ENCODE results near the gene PTCH1. TPM values are rescaled to one million over a fixed set of nuclear protein-coding genes. Genes with fewer than 3 reads are reported as not detected.

Gene PTCH1
- total RNA-seq, 3 donors from 2014 or later, result 6.6 to 9.9 (median 6.6) TPM

DNA sequence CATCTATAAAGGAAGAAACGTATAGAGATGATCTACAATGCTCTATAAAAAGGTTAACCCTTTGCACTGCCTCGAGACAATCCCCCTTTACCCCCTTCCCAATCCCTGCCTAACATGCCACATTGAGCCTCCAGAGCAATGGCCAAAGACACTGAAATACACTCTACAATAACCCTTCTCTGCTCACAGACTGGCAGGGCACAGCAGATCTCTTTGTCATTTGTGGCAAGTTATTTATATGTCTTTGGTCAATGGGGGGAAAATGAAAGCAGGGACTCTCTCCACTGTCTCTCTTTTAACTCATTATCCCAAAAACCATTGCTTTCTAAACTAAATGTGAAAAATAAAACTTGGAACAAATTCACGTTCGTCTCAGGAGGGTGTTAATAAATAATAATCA, 51.7 kb downstream of the PTCH1 start:
- H3K4me1 ChIP-seq, result peaks cover 0 to 7% of the 10 kb centered on the region in 2 donors
- H3K27me3 ChIP-seq, result no peaks in the 10 kb centered on the region
- TF ChIP-seq POLR2AphosphoS5 (IDR thresholded peaks at IDR 0.05) (no peak), POLR2A (IDR thresholded peaks at IDR 0.05) (no peak)
- TF ChIP-seq, protein P1, sequence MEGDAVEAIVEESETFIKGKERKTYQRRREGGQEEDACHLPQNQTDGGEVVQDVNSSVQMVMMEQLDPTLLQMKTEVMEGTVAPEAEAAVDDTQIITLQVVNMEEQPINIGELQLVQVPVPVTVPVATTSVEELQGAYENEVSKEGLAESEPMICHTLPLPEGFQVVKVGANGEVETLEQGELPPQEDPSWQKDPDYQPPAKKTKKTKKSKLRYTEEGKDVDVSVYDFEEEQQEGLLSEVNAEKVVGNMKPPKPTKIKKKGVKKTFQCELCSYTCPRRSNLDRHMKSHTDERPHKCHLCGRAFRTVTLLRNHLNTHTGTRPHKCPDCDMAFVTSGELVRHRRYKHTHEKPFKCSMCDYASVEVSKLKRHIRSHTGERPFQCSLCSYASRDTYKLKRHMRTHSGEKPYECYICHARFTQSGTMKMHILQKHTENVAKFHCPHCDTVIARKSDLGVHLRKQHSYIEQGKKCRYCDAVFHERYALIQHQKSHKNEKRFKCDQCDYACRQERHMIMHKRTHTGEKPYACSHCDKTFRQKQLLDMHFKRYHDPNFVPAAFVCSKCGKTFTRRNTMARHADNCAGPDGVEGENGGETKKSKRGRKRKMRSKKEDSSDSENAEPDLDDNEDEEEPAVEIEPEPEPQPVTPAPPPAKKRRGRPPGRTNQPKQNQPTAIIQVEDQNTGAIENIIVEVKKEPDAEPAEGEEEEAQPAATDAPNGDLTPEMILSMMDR (IDR thresholded peaks at IDR 0.05), result no peak
- H3K4me3 ChIP-seq, result no peak overlapping the region
- H3K36me3 ChIP-seq, result peaks cover 5% of the 10 kb centered on the region
- no peak overlapping the region for H3K27ac ChIP-seq
- DNase-seq (ENCODE audit: low spot score in 2 of 2), result no peak
- intact Hi-C loops (cut with DNase I; ENCODE audit: low total_unique reads), result loop anchor here (10.0 kb wide), 1 partner anchor 1230 kb away; no protein-coding TSS in a partner anchor
- no peaks in the 10 kb centered on the region for H3K9me3 ChIP-seq

DNA sequence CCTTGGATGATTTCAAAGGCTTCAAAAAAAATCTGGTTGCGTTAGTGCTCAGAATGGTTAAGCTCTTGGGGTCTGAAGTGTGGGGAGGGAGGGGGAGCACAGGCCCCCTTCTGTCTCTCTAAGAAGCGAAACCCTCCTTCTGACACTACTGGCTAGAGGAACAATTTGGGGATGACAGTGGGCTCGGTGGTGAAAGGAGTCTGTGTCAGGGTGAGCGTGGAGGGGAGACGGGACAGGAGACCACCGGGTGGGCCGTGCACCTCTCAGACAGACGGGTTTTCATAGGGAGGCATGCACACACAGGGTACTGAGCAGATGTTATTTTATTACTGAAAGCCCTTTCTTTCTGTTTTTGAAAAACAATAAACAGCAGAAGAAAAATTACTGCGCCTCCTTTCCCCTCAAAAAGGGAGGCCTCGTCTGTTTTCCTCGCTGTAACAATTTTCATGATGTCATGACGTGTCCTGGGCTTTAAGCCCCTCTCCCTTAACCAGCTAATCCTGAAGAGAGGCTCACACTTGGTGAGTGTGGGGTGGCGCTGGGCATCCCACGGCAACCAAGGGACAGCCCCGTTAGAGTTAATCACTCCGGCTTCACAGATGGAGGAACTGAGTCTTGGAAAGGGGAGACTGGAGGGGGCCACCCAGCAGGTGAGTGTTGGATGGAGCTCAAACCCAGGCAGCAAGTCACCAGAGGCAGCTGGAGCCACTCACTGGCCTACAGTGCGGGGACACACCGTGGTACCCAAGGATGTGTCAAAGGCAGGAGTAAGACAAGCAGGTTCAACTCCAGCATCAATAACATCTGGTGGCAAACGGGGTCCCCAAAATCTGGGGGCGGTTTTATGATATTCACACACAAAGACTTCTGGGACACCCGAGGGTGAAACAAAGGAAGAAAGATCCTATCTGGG, 53.4 kb downstream of the PTCH1 start:
- intact Hi-C loops (cut with DNase I; ENCODE audit: low total_unique reads), result loop anchor here (5.0 to 10.0 kb wide), 2 partner anchors 1231 to 1796 kb away; no protein-coding TSS in a partner anchor
- Histone ChIP-seq H3K27ac (peak overlapping the region; percentile 25 to 46), H3K4me3 (peak overlapping the region; percentile 17 to 62 (median 32)), H3K4me1 (peaks cover 0 to 7% of the 10 kb centered on the region in 2 donors), H3K27me3 (no peaks in the 10 kb centered on the region), H3K36me3 (no peaks in the 10 kb centered on the region), H3K9me3 (no peaks in the 10 kb centered on the region)
- TF ChIP-seq POLR2AphosphoS5 (IDR thresholded peaks at IDR 0.05) (no peak), POLR2A (IDR thresholded peaks at IDR 0.05) (no peak)
- TF ChIP-seq, protein P1 (IDR thresholded peaks at IDR 0.05), result no peak
- DNase-seq (ENCODE audit: low spot score in 2 of 2), result no peak

DNA sequence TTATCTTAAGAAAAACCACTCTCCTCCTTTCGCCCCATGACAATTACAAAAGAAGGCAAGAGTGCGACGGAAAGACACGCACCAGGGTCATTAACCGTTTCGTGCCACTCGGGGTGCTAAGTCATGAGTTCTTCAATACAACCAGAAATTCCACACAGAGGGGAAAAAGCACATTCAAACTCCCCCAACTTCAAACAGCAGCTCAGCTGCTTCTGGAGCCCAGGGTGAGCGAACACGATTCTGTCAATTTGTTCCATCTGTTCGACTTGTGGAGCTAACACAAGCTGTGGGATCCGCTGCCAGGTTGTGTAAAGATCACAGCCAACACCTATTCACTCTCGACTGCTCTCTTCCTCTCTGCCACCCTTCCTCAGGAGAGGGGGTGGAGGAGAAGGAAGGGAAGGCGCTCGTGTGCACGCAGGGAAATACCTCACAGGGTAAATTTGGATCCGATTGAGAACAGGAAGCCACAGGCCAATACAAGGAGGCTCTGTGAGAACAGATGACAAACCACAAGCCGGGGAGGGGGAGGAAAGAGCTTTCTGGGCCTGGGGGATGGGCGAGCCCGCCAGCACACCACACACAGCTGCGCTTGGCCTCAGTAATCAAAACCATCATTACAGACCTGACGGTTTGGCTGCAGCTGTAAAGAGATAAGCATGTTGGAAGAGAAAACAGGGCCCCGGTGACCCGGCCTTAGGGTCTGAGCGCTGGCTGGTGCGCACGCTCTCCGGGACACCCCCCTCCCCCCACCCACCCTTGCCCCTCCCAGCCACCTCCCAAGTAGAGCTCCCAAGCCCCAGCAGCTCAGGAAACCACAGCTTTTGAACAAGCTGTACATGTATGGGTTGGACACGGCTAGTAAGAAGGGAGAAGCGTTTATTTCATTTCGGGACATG, 54.3 kb downstream of the PTCH1 start:
- Histone ChIP-seq H3K27ac (peak overlapping the region; percentile 25 to 46), H3K4me3 (peak overlapping the region; percentile 17 to 62 (median 32)), H3K4me1 (peaks cover 0 to 7% of the 10 kb centered on the region in 2 donors), H3K9me3 (no peaks in the 10 kb centered on the region), H3K36me3 (peaks cover 3% of the 10 kb centered on the region), H3K27me3 (no peaks in the 10 kb centered on the region)
- DNase-seq (ENCODE audit: low spot score in 2 of 2), result peak in 1 of 2 donors; percentile 61
- TF ChIP-seq POLR2AphosphoS5 (IDR thresholded peaks at IDR 0.05) (peak in 1 of 3 donors; percentile 17), POLR2A (IDR thresholded peaks at IDR 0.05) (no peak)
- intact Hi-C loops (cut with DNase I; ENCODE audit: low total_unique reads), result loop anchor here (5.0 to 10.0 kb wide), 2 partner anchors 1232 to 1795 kb away; no protein-coding TSS in a partner anchor

DNA sequence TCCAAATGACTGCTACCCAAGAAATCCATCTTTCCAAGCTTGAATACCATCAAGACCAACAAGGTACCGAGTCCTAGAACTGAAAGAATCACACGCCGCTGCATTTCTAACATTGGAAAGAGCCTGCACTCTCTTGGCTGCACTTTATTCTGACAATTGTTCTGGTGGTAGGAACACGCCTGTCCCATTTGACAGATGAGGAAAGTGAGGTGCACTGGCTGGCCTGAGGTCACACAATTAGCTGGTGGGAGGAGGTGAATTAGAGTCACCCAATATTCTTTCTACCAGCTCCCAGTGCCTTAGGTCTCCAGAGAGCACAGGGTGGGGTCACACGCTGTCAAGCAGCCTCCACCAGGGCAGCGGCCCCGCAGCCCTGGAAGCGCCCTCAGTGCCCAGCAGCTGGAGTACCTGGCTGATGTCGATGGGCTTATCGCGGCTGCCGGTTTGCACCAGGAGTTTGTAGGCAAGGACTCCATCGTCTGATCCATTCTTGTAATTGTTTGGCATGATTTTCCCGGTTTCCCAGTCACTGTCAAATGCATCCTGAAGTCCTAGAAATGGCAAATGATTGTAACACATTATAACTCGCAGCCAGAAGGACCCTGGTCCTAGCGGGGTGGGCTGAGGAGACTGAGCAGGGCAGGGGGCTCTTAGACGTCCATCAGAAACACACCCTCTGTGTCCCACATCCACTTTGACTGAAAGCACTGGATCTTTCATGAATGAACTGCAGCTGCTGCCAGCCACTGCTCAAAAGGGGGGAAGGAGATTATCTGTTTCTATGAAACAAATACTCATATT, 55.1 kb downstream of the PTCH1 start:
- H3K27ac ChIP-seq, result peak overlapping the region in 1 of 2 donors; percentile 46
- TF ChIP-seq, protein P1 (IDR thresholded peaks at IDR 0.05), result no peak
- TF ChIP-seq POLR2AphosphoS5 (IDR thresholded peaks at IDR 0.05), result no peak
- no peak for TF ChIP-seq POLR2A (IDR thresholded peaks at IDR 0.05)
- intact Hi-C loops (cut with DNase I; ENCODE audit: low total_unique reads), result loop anchor here (5.0 to 10.0 kb wide), 2 partner anchors 1233 to 1794 kb away; no protein-coding TSS in a partner anchor
- no peaks in the 10 kb centered on the region for H3K27me3 ChIP-seq
- H3K4me1 ChIP-seq, result peaks cover 0 to 7% of the 10 kb centered on the region in 2 donors
- no peak overlapping the region for H3K4me3 ChIP-seq
- no peaks in the 10 kb centered on the region for H3K9me3 ChIP-seq
- H3K36me3 ChIP-seq, result peaks cover 3% of the 10 kb centered on the region
- DNase-seq (ENCODE audit: low spot score in 2 of 2), result no peak
